ENCODE results near the gene NEFH.
"Not testable (repeated sequence)": the region's sequence is repeated elsewhere in the genome, so short reads cannot be mapped to it uniquely, and the experiment has no call there.

Gene NEFH

DNA sequence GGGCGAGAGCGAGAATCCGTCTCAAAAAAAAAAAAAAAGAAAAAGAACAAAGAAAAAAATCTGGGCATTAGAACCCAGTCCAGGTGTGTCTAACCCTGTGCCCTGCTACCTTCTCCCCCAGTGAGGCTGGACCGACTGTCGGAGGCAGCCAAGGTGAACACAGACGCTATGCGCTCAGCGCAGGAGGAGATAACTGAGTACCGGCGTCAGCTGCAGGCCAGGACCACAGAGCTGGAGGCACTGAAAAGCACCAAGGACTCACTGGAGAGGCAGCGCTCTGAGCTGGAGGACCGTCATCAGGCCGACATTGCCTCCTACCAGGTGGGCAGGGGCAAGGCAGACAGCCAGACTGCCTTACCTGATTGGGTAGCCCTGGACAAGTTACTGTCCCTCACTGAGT, 3.2 kb downstream of the NEFH start:
- FAIRE-seq (no peak), DNase-seq (ENCODE audit: insufficient read length, low spot score) (no peak)
- TF ChIP-seq, protein P1, sequence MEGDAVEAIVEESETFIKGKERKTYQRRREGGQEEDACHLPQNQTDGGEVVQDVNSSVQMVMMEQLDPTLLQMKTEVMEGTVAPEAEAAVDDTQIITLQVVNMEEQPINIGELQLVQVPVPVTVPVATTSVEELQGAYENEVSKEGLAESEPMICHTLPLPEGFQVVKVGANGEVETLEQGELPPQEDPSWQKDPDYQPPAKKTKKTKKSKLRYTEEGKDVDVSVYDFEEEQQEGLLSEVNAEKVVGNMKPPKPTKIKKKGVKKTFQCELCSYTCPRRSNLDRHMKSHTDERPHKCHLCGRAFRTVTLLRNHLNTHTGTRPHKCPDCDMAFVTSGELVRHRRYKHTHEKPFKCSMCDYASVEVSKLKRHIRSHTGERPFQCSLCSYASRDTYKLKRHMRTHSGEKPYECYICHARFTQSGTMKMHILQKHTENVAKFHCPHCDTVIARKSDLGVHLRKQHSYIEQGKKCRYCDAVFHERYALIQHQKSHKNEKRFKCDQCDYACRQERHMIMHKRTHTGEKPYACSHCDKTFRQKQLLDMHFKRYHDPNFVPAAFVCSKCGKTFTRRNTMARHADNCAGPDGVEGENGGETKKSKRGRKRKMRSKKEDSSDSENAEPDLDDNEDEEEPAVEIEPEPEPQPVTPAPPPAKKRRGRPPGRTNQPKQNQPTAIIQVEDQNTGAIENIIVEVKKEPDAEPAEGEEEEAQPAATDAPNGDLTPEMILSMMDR (IDR thresholded peaks at IDR 0.05; ENCODE audit: insufficient read depth, missing control alignments), result no peak

GRCh38 chr22:29484642-29485041, 4.6 kb downstream of the NEFH start:
- FAIRE-seq, result no peak
- no peak for DNase-seq (ENCODE audit: insufficient read length, low spot score)
- TF ChIP-seq, protein P1 (IDR thresholded peaks at IDR 0.05; ENCODE audit: insufficient read depth, missing control alignments), result no peak

GRCh38 chr22:29485448-29485847, 5.4 kb downstream of the NEFH start:
- DNase-seq (ENCODE audit: insufficient read length, low spot score), result no peak
- TF ChIP-seq, protein P1 (IDR thresholded peaks at IDR 0.05; ENCODE audit: insufficient read depth, missing control alignments), result no peak
- FAIRE-seq, result no peak

- TF ChIP-seq, protein P1 (IDR thresholded peaks at IDR 0.05; ENCODE audit: insufficient read depth, missing control alignments), result no peak
- FAIRE-seq, result no peak
Observed at GRCh38 chr22:29487426-29487986, 7.5 kb downstream of the NEFH start.

DNA sequence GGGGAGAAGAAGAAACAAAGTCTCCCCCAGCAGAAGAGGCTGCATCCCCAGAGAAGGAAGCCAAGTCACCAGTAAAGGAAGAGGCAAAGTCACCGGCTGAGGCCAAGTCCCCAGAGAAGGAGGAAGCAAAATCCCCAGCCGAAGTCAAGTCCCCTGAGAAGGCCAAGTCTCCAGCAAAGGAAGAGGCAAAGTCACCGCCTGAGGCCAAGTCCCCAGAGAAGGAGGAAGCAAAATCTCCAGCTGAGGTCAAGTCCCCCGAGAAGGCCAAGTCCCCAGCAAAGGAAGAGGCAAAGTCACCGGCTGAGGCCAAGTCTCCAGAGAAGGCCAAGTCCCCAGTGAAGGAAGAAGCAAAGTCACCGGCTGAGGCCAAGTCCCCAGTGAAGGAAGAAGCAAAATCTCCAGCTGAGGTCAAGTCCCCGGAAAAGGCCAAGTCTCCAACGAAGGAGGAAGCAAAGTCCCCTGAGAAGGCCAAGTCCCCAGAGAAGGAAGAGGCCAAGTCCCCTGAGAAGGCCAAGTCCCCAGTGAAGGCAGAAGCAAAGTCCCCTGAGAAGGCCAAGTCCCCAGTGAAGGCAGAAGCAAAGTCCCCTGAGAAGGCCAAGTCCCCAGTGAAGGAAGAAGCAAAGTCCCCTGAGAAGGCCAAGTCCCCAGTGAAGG, 9.2 kb downstream of the NEFH start:
- not testable (repeated sequence) for DNase-seq (ENCODE audit: insufficient read length, low spot score); FAIRE-seq

More at GRCh38 chr22:29487426-29487986, 7.5 kb downstream of the NEFH start:
- DNase-seq (ENCODE audit: insufficient read length, low spot score), result no peak

DNA sequence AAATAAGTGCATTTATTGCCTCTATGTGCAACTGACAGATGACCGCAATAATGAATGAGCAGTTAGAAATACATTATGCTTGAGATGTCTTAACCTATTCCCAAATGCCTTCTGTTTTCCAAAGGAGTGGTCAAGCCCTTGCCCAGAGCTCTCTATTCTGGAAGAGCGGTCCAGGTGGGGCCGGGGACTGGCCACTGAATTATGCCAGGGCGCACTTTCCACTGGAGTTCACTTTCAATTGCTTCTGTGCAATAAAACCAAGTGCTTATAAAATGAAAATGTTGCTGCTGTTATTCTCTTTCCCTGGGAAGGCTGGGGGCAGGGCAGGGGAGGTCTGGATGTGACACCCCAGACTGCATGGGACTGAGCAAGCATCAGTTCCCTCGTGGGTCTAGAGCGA, 11.0 kb downstream of the NEFH start:
- FAIRE-seq (no peak), DNase-seq (ENCODE audit: insufficient read length, low spot score) (no peak)
- TF ChIP-seq, protein P1 (IDR thresholded peaks at IDR 0.05; ENCODE audit: insufficient read depth, missing control alignments), result no peak

GRCh38 chr22:29493636-29494035, 13.6 kb downstream of the NEFH start:
- DNase-seq (ENCODE audit: insufficient read length, low spot score) (no peak), FAIRE-seq (no peak)
- TF ChIP-seq, protein P1 (IDR thresholded peaks at IDR 0.05; ENCODE audit: insufficient read depth, missing control alignments), result no peak

Measured in D721Med (cell line).